ENCODE measurements around the gene CCDC144A.
"Not testable (repeated sequence)": the region's sequence is repeated elsewhere in the genome, so short reads cannot be mapped to it uniquely, and the experiment has no call there.

DNA sequence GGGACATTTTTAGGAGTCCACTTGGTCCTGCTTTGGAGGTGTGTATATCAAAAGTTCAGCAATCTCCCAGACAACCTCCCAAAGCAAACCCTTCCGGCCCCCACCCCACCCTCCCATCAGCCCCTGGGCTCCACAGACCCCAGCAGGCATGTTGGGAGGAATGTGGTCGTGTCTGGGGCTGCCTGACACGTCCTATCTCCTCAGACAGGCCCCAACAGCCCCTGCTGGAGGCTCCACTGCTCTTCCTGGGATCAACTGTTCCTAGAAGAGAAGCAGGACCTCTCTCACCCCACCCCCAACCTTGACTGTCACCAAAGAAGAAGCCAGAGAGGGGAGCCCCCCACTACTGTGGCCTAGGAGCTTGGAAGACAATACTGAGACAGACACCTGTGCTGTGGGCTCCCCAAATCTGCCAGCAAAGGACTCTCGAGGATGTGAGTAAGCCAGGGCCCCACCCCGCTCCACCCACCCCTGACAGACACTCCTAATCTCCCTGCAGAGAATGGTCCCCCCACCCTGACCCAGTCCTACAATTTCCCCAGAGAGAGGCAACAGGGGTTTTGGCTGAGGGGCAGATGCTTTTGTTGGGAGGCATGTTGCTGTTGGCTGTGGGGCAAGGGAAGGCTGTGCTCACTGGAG, 133.8 kb downstream of the CCDC144A start:
- not testable (repeated sequence) for TF ChIP-seq POLR2A (IDR thresholded peaks at IDR 0.05; ENCODE audit: low read depth); POLR2AphosphoS5 (IDR thresholded peaks at IDR 0.05); EP300 (IDR thresholded peaks at IDR 0.05)
- TF ChIP-seq, protein P1, sequence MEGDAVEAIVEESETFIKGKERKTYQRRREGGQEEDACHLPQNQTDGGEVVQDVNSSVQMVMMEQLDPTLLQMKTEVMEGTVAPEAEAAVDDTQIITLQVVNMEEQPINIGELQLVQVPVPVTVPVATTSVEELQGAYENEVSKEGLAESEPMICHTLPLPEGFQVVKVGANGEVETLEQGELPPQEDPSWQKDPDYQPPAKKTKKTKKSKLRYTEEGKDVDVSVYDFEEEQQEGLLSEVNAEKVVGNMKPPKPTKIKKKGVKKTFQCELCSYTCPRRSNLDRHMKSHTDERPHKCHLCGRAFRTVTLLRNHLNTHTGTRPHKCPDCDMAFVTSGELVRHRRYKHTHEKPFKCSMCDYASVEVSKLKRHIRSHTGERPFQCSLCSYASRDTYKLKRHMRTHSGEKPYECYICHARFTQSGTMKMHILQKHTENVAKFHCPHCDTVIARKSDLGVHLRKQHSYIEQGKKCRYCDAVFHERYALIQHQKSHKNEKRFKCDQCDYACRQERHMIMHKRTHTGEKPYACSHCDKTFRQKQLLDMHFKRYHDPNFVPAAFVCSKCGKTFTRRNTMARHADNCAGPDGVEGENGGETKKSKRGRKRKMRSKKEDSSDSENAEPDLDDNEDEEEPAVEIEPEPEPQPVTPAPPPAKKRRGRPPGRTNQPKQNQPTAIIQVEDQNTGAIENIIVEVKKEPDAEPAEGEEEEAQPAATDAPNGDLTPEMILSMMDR (IDR thresholded peaks at IDR 0.05): not testable (repeated sequence)
